Sigmoid colon (tissue), 3 donors: ENCODE results near the gene MCF2L.

Experiments used
- CTCF ChIP-seq, 4 experiments: fragments of 450-650 bp in 3 of 4; fragments of 200-600 bp in 1 of 4; IDR thresholded peaks; one replicate each; pipeline ENCODE4 v1.5.1; 2016 to 2019; ENCODE audit warnings: antibody characterized with exemption in 4 of 4, mild to moderate bottlenecking in 3 of 4, moderate library complexity in 2 of 4
- POLR2A ChIP-seq, 2 donors: fragments of 450-650 bp; IDR thresholded peaks; one replicate each; pipeline ENCODE4 v1.6.1; 2016; ENCODE audit warnings: antibody characterized with exemption in 2 of 2, mild to moderate bottlenecking in 2 of 2, moderate library complexity in 2 of 2

GRCh38 chr13:112986946-112987681 lies 18.1 kb downstream of the MCF2L start:
- TF ChIP-seq CTCF (IDR thresholded peaks at IDR 0.05) (no peak), POLR2A (IDR thresholded peaks at IDR 0.05) (no peak)
